ENCODE measurements around the gene ECSIT. TPM values are rescaled to one million over a fixed set of nuclear protein-coding genes. Genes with fewer than 3 reads are reported as not detected.
A peak's percentile ranks its signal among the peaks of the same experiment; 100 is the strongest.

Gene ECSIT
- polyA plus RNA-seq, 1 donor (not counting 4 experiments of a cell fraction or from before 2014, with no cell fraction given) = 16.0 TPM

DNA sequence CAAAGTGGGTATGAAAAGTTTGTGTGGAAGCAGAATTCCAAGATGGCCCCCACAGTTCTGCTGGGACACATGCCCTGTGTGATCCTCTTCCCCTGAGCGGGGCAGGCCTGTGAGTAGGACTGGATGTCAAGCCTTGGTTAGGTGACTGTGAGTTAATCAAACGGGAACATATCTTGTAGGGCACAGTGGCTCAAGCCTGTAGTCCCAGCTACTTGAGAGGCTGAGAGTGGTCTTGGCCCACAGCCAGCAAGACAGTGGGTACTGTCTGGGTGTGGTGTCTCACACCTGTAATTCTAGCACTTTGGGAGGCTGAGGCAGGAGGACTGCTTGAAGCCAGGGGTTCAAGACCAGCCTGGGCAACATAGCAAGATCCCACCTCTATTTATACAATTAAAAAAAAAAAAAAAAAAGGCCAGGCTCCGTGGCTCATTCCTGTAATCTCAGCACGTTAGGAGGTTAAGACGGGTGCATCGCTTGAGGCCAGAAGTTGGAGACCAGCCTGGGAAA is 29.7 kb downstream of the ECSIT start:
- DNase-seq (ENCODE audit: low read depth, low spot score) (no peak), FAIRE-seq (no peak)
- Histone ChIP-seq H3K4me3 (ENCODE audit: control insufficient read depth in 2 of 3, extremely low read depth in 1 of 3, insufficient read depth in 2 of 3, low read depth in 1 of 3, low read length in 3 of 3) (no peak overlapping the region), H3K27ac (ENCODE audit: control insufficient read depth, insufficient read depth, low read length) (no peak overlapping the region), H3K9me1 (ENCODE audit: control insufficient read depth, extremely low read depth, insufficient read depth, low read length) (no peaks in the 10 kb centered on the region), H3K9ac (ENCODE audit: control insufficient read depth, extremely low read depth, insufficient read depth, low read length) (no peak overlapping the region), H3K4me1 (ENCODE audit: control insufficient read depth, extremely low read depth, insufficient read depth, low read length) (peaks cover 5% of the 10 kb centered on the region), H3K79me2 (ENCODE audit: control insufficient read depth, insufficient read depth, low read length) (no peaks in the 10 kb centered on the region), H3K36me3 (ENCODE audit: control insufficient read depth in 2 of 2, extremely low read depth in 1 of 2, insufficient read depth in 2 of 2, low read length in 2 of 2) (peaks cover 2 to 6% of the 10 kb centered on the region in 2 experiments), H4K20me1 (ENCODE audit: control insufficient read depth, extremely low read depth, insufficient read depth, low read length) (no peaks in the 10 kb centered on the region), H3K27me3 (ENCODE audit: control insufficient read depth, extremely low read depth, insufficient read depth, low read length) (no peaks in the 10 kb centered on the region), H3K4me2 (ENCODE audit: control insufficient read depth, extremely low read depth, insufficient read depth, low read depth, low read length) (no peak overlapping the region), H3K9me3 (ENCODE audit: control insufficient read depth, low read depth, low read length) (no peaks in the 10 kb centered on the region), H2AFZ (ENCODE audit: control insufficient read depth, low read length) (no peak overlapping the region)
- TF ChIP-seq EZH2 (IDR thresholded peaks at IDR 0.05; ENCODE audit: low read length) = no peak
- TF ChIP-seq, protein P1, sequence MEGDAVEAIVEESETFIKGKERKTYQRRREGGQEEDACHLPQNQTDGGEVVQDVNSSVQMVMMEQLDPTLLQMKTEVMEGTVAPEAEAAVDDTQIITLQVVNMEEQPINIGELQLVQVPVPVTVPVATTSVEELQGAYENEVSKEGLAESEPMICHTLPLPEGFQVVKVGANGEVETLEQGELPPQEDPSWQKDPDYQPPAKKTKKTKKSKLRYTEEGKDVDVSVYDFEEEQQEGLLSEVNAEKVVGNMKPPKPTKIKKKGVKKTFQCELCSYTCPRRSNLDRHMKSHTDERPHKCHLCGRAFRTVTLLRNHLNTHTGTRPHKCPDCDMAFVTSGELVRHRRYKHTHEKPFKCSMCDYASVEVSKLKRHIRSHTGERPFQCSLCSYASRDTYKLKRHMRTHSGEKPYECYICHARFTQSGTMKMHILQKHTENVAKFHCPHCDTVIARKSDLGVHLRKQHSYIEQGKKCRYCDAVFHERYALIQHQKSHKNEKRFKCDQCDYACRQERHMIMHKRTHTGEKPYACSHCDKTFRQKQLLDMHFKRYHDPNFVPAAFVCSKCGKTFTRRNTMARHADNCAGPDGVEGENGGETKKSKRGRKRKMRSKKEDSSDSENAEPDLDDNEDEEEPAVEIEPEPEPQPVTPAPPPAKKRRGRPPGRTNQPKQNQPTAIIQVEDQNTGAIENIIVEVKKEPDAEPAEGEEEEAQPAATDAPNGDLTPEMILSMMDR (optimal IDR thresholded peaks at IDR 0.05 in 1 of 3, IDR thresholded peaks at IDR 0.05 in 1 of 3, conservative IDR thresholded peaks at IDR 0.05 in 1 of 3; ENCODE audit: extremely low read depth in 1 of 3, insufficient read depth in 2 of 3, low read length in 3 of 3) = no peak
- dilution Hi-C loops (cut with MboI; ENCODE audit: extremely low pct_ligation_motif_present, low sequenced_read_pairs) = no loop called here

DNA sequence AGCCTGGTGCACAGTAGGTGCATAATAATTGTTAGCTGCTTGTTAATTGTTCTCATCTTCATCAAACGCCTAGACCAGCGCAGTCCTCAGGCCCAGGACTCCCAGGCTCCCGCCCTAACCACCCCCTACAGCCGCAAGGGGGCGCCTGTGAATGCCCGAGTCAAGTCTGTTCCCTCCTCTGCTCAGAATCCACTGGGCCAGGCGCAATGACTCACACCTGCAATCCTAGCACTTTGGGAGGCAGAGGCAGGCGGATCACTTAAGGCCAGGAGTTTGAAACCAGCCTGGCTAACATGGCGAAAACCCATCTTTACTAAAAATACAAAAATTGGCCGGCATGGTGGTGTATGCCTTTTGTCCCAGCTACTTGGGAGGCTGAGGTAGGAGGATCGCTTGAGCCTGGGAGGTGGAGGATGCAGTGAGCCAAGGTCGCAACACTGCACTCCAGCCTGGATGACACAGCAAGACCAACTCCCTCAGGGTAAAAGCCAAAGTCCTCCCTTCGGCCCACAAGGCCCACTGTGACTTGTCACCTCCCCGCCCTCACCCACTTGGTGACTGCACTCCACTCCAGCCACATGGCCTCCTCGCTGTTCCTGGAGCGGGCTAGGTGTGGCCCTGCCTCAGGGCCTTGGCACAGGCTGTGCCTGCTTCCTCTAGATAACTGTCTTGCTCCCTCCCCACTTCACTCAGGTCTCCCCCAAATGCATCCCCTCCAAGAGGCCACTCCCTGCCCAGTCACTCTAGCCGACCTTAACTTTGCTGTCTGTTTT is 32.4 kb downstream of the ECSIT start:
- dilution Hi-C loops (cut with MboI; ENCODE audit: extremely low pct_ligation_motif_present, low sequenced_read_pairs) = no loop called here
- Histone ChIP-seq H3K4me1 (ENCODE audit: control insufficient read depth, extremely low read depth, insufficient read depth, low read length) (peaks cover 5% of the 10 kb centered on the region), H3K36me3 (ENCODE audit: control insufficient read depth in 2 of 2, extremely low read depth in 1 of 2, insufficient read depth in 2 of 2, low read length in 2 of 2) (peaks cover 2 to 5% of the 10 kb centered on the region in 2 experiments), H3K27me3 (ENCODE audit: control insufficient read depth, extremely low read depth, insufficient read depth, low read length) (no peaks in the 10 kb centered on the region), H3K9me3 (ENCODE audit: control insufficient read depth, low read depth, low read length) (no peaks in the 10 kb centered on the region), H3K9ac (ENCODE audit: control insufficient read depth, extremely low read depth, insufficient read depth, low read length) (no peak overlapping the region), H3K4me2 (ENCODE audit: control insufficient read depth, extremely low read depth, insufficient read depth, low read depth, low read length) (no peak overlapping the region), H3K79me2 (ENCODE audit: control insufficient read depth, insufficient read depth, low read length) (no peaks in the 10 kb centered on the region), H2AFZ (ENCODE audit: control insufficient read depth, low read length) (no peak overlapping the region), H3K9me1 (ENCODE audit: control insufficient read depth, extremely low read depth, insufficient read depth, low read length) (no peaks in the 10 kb centered on the region), H3K4me3 (ENCODE audit: control insufficient read depth in 2 of 3, extremely low read depth in 1 of 3, insufficient read depth in 2 of 3, low read depth in 1 of 3, low read length in 3 of 3) (no peak overlapping the region), H4K20me1 (ENCODE audit: control insufficient read depth, extremely low read depth, insufficient read depth, low read length) (no peaks in the 10 kb centered on the region), H3K27ac (ENCODE audit: control insufficient read depth, insufficient read depth, low read length) (no peak overlapping the region)
- no peak for FAIRE-seq
- DNase-seq (ENCODE audit: low read depth, low spot score) = peak; percentile 44
- no peak for TF ChIP-seq EZH2 (IDR thresholded peaks at IDR 0.05; ENCODE audit: low read length)
- TF ChIP-seq, protein P1 (optimal IDR thresholded peaks at IDR 0.05 in 1 of 3, IDR thresholded peaks at IDR 0.05 in 1 of 3, conservative IDR thresholded peaks at IDR 0.05 in 1 of 3; ENCODE audit: extremely low read depth in 1 of 3, insufficient read depth in 2 of 3, low read length in 3 of 3) = peak; percentile 71 to 82 (median 76)

Measured in keratinocyte (primary cell).